ENCODE measurements around the gene ITPA. TPM values are rescaled to one million over a fixed set of nuclear protein-coding genes. Genes with fewer than 3 reads are reported as not detected.

ITPA gene
- total RNA-seq, 1 donor from 2014 or later, result 43.4 TPM

GRCh38 chr20:3167738-3168078, 41.6 kb upstream of the ITPA start:
- Histone ChIP-seq H3K36me3 (no peaks in the 10 kb centered on the region), H3K27me3 (no peaks in the 10 kb centered on the region), H3K9me3 (no peaks in the 10 kb centered on the region), H3K4me1 (peaks cover 4% of the 10 kb centered on the region), H3K4me3 (peak overlapping the region; percentile 42), H3K27ac (peak overlapping the region; percentile 58)
- no peak for ATAC-seq
- TF ChIP-seq, protein P1, sequence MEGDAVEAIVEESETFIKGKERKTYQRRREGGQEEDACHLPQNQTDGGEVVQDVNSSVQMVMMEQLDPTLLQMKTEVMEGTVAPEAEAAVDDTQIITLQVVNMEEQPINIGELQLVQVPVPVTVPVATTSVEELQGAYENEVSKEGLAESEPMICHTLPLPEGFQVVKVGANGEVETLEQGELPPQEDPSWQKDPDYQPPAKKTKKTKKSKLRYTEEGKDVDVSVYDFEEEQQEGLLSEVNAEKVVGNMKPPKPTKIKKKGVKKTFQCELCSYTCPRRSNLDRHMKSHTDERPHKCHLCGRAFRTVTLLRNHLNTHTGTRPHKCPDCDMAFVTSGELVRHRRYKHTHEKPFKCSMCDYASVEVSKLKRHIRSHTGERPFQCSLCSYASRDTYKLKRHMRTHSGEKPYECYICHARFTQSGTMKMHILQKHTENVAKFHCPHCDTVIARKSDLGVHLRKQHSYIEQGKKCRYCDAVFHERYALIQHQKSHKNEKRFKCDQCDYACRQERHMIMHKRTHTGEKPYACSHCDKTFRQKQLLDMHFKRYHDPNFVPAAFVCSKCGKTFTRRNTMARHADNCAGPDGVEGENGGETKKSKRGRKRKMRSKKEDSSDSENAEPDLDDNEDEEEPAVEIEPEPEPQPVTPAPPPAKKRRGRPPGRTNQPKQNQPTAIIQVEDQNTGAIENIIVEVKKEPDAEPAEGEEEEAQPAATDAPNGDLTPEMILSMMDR (IDR thresholded peaks at IDR 0.05), result no peak
- no peak for DNase-seq
- intact Hi-C loops (cut with DNase I), result no loop called here

- ATAC-seq (peak; percentile 75), DNase-seq (peak; percentile 85)
- Histone ChIP-seq H3K27ac (peak overlapping the region; percentile 58), H3K4me1 (peaks cover 6% of the 10 kb centered on the region), H3K9me3 (no peaks in the 10 kb centered on the region), H3K36me3 (no peaks in the 10 kb centered on the region), H3K4me3 (peak overlapping the region; percentile 42), H3K27me3 (no peaks in the 10 kb centered on the region)
- TF ChIP-seq, protein P1 (IDR thresholded peaks at IDR 0.05), result peak; percentile 8
- intact Hi-C loops (cut with DNase I), result no loop called here
These were observed 41.0 kb upstream of the ITPA start for GRCh38 chr20:3168079-3168828.

DNA sequence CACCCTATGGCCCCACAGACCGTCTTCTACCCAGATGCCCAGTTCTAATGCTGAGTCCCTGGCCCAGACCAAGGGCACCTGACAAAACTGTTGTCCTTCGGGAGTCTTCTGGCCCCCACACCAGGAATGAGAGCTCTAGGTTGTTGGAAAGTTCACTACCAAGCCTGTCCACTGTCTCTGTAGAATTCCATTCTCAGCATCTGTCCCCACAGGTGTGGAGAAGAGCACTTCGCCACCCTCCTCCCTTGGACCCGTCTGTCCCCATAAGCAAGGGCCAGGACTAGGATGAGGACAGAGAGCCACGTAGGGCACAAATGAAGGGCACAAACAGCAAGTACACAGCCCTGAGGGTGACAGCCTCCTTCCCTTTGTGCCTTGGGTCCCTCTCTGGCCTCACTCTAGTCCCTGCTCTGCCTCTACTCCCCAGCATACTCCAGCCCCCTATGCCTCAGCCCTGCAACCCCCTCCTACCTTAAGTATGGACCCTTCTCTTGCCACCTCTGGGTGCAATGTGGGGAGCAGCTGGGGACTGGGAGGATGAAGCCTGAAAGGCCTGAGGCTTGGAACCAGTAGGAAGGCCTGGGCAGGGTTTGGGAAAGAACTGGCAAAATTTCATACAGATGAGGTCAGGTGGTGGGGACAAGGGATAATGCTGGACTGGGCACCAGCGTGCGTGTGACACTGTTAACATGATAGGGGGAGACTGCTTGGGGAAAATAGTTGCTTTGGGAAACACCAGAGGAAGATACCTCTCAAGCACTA, 40.3 kb upstream of the ITPA start:
- Histone ChIP-seq H3K27ac (peak overlapping the region; percentile 58), H3K4me1 (peaks cover 6% of the 10 kb centered on the region), H3K36me3 (no peaks in the 10 kb centered on the region), H3K4me3 (no peak overlapping the region), H3K27me3 (no peaks in the 10 kb centered on the region), H3K9me3 (no peaks in the 10 kb centered on the region)
- TF ChIP-seq, protein P1 (IDR thresholded peaks at IDR 0.05), result no peak
- intact Hi-C loops (cut with DNase I), result no loop called here
- DNase-seq (no peak), ATAC-seq (no peak)

DNA sequence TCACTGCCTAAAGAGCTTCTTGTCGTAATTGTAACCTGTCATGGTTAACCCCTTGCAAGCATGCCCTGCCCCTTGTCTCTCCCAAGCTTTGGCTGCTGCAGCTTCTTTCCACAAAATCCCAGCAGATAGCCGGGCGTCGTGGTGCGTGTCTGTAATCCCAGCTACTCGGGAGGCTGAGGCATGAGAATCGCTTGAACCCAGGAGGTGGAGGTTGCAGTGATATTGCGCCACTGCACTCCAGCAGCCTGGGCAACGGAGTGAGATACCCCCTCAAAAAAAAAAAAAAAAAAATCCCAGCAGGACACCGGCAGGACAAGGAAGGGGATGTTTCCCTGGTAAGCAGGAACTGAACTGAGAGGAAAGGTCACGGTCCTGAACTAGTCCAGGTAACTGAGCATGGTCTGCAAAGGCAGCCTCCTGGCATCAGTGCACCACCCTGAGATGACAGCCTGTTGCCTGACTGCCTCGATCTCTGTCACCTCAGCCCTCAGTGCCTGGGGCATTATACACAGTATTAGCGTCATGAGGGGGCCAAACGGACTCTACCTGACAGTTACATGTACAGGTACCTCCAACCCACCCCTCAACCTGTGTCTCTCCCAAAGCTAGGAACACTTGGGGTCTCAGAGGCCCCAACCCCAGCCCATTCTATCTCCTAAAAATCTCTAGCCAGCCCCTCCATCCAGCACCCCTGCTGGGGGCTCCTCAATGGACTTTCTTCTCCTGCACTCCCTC, 37.7 kb upstream of the ITPA start:
- no peaks in the 10 kb centered on the region for H3K27me3 ChIP-seq

More for the DNA sequence above, 37.7 kb upstream of the ITPA start:
- peaks cover 6% of the 10 kb centered on the region for H3K4me1 ChIP-seq
- H3K4me3 ChIP-seq, result no peak overlapping the region
- no peak overlapping the region for H3K27ac ChIP-seq
- intact Hi-C loops (cut with DNase I), result no loop called here
- ATAC-seq (no peak), DNase-seq (no peak)
- H3K9me3 ChIP-seq, result no peaks in the 10 kb centered on the region
- no peaks in the 10 kb centered on the region for H3K36me3 ChIP-seq
- TF ChIP-seq, protein P1 (IDR thresholded peaks at IDR 0.05), result no peak

All from upper lobe of right lung (tissue), 1 donor.